Measurements from ENCODE around the gene ITIH4. TPM values are rescaled to one million over a fixed set of nuclear protein-coding genes. Genes with fewer than 3 reads are reported as not detected.

Gene ITIH4
- total and polyA plus RNA-seq, 2 of the 13 experiments (the other 11 are each of a cell fraction or from before 2014, with no cell fraction given) = 2.7 to 5.3 TPM

- TF ChIP-seq NR2F1 (CRISPR knock-in tag; IDR thresholded peaks at IDR 0.05) (peak; percentile 55 to 83; a peak in 3 of 4 replicates), TGIF2 (CRISPR knock-in tag; IDR thresholded peaks at IDR 0.05) (no peak), SNAPC2 (CRISPR knock-in tag; IDR thresholded peaks at IDR 0.05) (0 out of 2 replicates have a peak, but pooled peaks have one; percentile 28), ZNF331 (CRISPR knock-in tag; IDR thresholded peaks at IDR 0.05) (peak; percentile 51; the same call in 1 of the 2 replicates), ZKSCAN8 (CRISPR knock-in tag; IDR thresholded peaks at IDR 0.05; ENCODE audit: borderline replicate concordance) (no peak), CAMTA2 (CRISPR knock-in tag; IDR thresholded peaks at IDR 0.05; ENCODE audit: borderline replicate concordance) (no peak), KAT2B (IDR thresholded peaks at IDR 0.05; ENCODE audit: borderline replicate concordance, low read depth, low read length) (no peak), ZNF30 (CRISPR knock-in tag; IDR thresholded peaks at IDR 0.05) (no peak), PPARG (CRISPR knock-in tag; conservative IDR thresholded peaks at IDR 0.05) (peak; percentile 72), EZH2 (conservative IDR thresholded peaks at IDR 0.05; ENCODE audit: low read depth, low read length) (no peak), RXRB (CRISPR knock-in tag; IDR thresholded peaks at IDR 0.05; ENCODE audit: borderline replicate concordance) (peak; percentile 92), DZIP1 (CRISPR knock-in tag; IDR thresholded peaks at IDR 0.05) (0 out of 2 replicates have a peak, but pooled peaks have one; percentile 32), ZGPAT (CRISPR knock-in tag; IDR thresholded peaks at IDR 0.05) (no peak), SALL1 (CRISPR knock-in tag; IDR thresholded peaks at IDR 0.05) (peak; percentile 63), MAX (IDR thresholded peaks at IDR 0.05) (peak; percentile 58; the same call in 1 of the 2 replicates), ZNF556 (CRISPR knock-in tag; IDR thresholded peaks at IDR 0.05; ENCODE audit: borderline replicate concordance) (0 out of 2 replicates have a peak, but pooled peaks have one; percentile 36)
- TF ChIP-seq, protein P1, sequence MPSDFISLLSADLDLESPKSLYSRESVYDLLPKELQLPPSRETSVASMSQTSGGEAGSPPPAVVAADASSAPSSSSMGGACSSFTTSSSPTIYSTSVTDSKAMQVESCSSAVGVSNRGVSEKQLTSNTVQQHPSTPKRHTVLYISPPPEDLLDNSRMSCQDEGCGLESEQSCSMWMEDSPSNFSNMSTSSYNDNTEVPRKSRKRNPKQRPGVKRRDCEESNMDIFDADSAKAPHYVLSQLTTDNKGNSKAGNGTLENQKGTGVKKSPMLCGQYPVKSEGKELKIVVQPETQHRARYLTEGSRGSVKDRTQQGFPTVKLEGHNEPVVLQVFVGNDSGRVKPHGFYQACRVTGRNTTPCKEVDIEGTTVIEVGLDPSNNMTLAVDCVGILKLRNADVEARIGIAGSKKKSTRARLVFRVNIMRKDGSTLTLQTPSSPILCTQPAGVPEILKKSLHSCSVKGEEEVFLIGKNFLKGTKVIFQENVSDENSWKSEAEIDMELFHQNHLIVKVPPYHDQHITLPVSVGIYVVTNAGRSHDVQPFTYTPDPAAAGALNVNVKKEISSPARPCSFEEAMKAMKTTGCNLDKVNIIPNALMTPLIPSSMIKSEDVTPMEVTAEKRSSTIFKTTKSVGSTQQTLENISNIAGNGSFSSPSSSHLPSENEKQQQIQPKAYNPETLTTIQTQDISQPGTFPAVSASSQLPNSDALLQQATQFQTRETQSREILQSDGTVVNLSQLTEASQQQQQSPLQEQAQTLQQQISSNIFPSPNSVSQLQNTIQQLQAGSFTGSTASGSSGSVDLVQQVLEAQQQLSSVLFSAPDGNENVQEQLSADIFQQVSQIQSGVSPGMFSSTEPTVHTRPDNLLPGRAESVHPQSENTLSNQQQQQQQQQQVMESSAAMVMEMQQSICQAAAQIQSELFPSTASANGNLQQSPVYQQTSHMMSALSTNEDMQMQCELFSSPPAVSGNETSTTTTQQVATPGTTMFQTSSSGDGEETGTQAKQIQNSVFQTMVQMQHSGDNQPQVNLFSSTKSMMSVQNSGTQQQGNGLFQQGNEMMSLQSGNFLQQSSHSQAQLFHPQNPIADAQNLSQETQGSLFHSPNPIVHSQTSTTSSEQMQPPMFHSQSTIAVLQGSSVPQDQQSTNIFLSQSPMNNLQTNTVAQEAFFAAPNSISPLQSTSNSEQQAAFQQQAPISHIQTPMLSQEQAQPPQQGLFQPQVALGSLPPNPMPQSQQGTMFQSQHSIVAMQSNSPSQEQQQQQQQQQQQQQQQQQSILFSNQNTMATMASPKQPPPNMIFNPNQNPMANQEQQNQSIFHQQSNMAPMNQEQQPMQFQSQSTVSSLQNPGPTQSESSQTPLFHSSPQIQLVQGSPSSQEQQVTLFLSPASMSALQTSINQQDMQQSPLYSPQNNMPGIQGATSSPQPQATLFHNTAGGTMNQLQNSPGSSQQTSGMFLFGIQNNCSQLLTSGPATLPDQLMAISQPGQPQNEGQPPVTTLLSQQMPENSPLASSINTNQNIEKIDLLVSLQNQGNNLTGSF (CRISPR knock-in tag; IDR thresholded peaks at IDR 0.05) = no peak
- TF ChIP-seq, protein P2, sequence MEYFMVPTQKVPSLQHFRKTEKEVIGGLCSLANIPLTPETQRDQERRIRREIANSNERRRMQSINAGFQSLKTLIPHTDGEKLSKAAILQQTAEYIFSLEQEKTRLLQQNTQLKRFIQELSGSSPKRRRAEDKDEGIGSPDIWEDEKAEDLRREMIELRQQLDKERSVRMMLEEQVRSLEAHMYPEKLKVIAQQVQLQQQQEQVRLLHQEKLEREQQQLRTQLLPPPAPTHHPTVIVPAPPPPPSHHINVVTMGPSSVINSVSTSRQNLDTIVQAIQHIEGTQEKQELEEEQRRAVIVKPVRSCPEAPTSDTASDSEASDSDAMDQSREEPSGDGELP (IDR thresholded peaks at IDR 0.05; ENCODE audit: borderline replicate concordance, low read depth) = peak; percentile 94
Observed at GRCh38 chr3:52786330-52787215, 43.9 kb downstream of the ITIH4 start (continued).

All from HepG2 (cell line).